Subcutaneous adipose tissue (tissue), 4 donors: ENCODE measurements around the gene HRCT1. TPM values are rescaled to one million over a fixed set of nuclear protein-coding genes. Genes with fewer than 3 reads are reported as not detected.

ENCODE experiments used
- CTCF ChIP-seq: fragments of 450-650 bp; IDR thresholded peaks from one replicate; pipeline ENCODE4 v1.5.1; 2016; ENCODE audit warnings: low read depth, mild to moderate bottlenecking, control low read depth, antibody characterized with exemption, moderate library complexity
- total RNA-seq, 4 donors: library from RNA; depleted of rRNA; stranded (reverse); fragments of >200 nt; gene quantifications; one replicate each; pipeline ENCODE4 v1.1.0, GENCODE V29; 2016

HRCT1 gene
- total RNA-seq, 4 donors from 2014 or later = 9.5 to 24.4 (median 16.6) TPM

GRCh38 chr9:35871545-35871944 lies 34.5 kb upstream of the HRCT1 start:
- TF ChIP-seq CTCF = no peak

GRCh38 chr9:35872505-35872904 lies 33.5 kb upstream of the HRCT1 start:
- no peak for TF ChIP-seq CTCF

GRCh38 chr9:35882263-35882848 lies 23.6 kb upstream of the HRCT1 start:
- TF ChIP-seq CTCF = no peak

GRCh38 chr9:35882996-35883395 lies 23.0 kb upstream of the HRCT1 start:
- no peak for TF ChIP-seq CTCF

DNA sequence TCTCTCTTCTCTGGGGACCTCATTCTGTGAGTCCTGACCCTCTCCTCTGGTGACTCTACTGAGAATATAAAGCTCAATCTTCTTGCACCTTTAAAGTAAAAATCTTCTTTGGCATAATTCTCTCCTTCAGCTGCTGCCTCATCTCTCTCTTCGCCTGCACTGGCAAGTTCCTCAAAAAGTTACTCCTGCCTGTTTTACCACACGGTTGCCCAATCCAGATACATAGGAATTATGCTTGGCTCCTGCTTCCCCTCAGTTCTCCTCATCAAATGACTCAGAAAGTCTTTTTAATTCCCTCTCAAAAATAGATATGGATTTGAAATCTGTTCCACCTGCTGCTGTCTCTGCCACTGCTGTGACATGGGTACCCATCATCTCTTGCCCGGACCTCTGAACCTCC lies 14.4 kb upstream of the HRCT1 start:
- TF ChIP-seq CTCF = no peak

GRCh38 chr9:35892051-35892450 lies 14.0 kb upstream of the HRCT1 start:
- no peak for TF ChIP-seq CTCF

- TF ChIP-seq CTCF = no peak
Observed at GRCh38 chr9:35896570-35896969, 9.4 kb upstream of the HRCT1 start.
